Glutamatergic neuron (in vitro differentiated cells): ENCODE measurements around the gene GOLGA6L26. TPM values are rescaled to one million over a fixed set of nuclear protein-coding genes. Genes with fewer than 3 reads are reported as not detected.
A peak's percentile ranks its signal among the peaks of the same experiment; 100 is the strongest.
"Not testable (repeated sequence)": the region's sequence is repeated elsewhere in the genome, so short reads cannot be mapped to it uniquely, and the experiment has no call there.

Experiments used
- DNase-seq: peaks from one replicate; pipeline ENCODE4 v3.0.0; 2022
- H3K27ac Mint-ChIP-seq: one replicate; pipeline ENCODE4 v1.8.0; 2020; ENCODE audit warnings: mild to moderate bottlenecking, mixed read lengths, inconsistent platforms; ENCODE audit not compliant: unreplicated experiment
- H3K27me3 Mint-ChIP-seq: one replicate; pipeline ENCODE4 v1.8.0; 2020; ENCODE audit warnings: mild to moderate bottlenecking, moderate library complexity, mixed read lengths, inconsistent platforms; ENCODE audit not compliant: unreplicated experiment
- H3K36me3 Mint-ChIP-seq: one replicate; pipeline ENCODE4 v1.8.0; 2020; ENCODE audit warnings: mild to moderate bottlenecking, mixed read lengths, inconsistent platforms; ENCODE audit not compliant: unreplicated experiment
- H3K4me1 Mint-ChIP-seq: one replicate; pipeline ENCODE4 v1.8.0; 2020; ENCODE audit warnings: mild to moderate bottlenecking, low read depth, mixed read lengths, inconsistent platforms; ENCODE audit not compliant: unreplicated experiment
- H3K4me3 Mint-ChIP-seq: one replicate; pipeline ENCODE4 v1.8.0; 2020; ENCODE audit warnings: mild to moderate bottlenecking, mixed read lengths, inconsistent platforms; ENCODE audit not compliant: unreplicated experiment
- H3K9me3 Mint-ChIP-seq: one replicate; pipeline ENCODE4 v1.8.0; 2020; ENCODE audit warnings: mild to moderate bottlenecking, moderate library complexity, mixed read lengths, inconsistent platforms; ENCODE audit not compliant: unreplicated experiment
- total RNA-seq: library from RNA; stranded (reverse); fragmentation: NEBNext Ultra II Directional; extraction: Animal tissue kit (Norgen Biotek cat#: 25700); gene quantifications from one replicate; pipeline ENCODE4 v1.2.1, GENCODE V29; 2021; ENCODE audit not compliant: unreplicated experiment
- TF ChIP-seq, protein P1 (sequence below): fragments of 200-600 bp; sonication (generic); IDR thresholded peaks from one replicate; pipeline ENCODE4 v1.5.0; 2021; ENCODE audit not compliant: partially characterized antibody, unreplicated experiment

The GOLGA6L26 gene
- total RNA-seq, 1 donor from 2014 or later, result not detected

DNA sequence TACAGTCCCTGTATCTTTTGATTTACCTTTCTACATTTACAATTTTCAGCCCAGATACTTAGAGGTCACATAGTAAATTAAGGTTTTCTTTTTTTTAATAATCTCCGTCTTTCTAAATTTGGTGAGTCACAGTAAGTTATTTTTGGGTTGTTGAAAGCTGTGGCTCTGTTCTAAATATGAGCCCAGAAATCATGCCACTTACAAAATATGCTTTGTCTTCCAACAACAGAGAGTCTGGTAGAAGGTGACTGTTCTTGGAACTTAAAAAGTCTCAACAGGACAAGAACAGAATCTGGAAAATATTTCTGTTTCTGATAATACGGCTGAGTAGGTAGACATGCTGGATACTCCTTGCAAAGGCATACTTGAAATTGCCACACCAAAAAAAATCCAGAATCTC is 36.6 kb upstream of the GOLGA6L26 start:
- DNase-seq, result no peak
- Mint-ChIP-seq H3K9me3 (peaks cover 2% of the 10 kb centered on the region), H3K4me1 (peaks cover 3% of the 10 kb centered on the region), H3K36me3 (no peaks in the 10 kb centered on the region), H3K27me3 (no peaks in the 10 kb centered on the region), H3K4me3 (no peak overlapping the region), H3K27ac (no peak overlapping the region)
- TF ChIP-seq, protein P1, sequence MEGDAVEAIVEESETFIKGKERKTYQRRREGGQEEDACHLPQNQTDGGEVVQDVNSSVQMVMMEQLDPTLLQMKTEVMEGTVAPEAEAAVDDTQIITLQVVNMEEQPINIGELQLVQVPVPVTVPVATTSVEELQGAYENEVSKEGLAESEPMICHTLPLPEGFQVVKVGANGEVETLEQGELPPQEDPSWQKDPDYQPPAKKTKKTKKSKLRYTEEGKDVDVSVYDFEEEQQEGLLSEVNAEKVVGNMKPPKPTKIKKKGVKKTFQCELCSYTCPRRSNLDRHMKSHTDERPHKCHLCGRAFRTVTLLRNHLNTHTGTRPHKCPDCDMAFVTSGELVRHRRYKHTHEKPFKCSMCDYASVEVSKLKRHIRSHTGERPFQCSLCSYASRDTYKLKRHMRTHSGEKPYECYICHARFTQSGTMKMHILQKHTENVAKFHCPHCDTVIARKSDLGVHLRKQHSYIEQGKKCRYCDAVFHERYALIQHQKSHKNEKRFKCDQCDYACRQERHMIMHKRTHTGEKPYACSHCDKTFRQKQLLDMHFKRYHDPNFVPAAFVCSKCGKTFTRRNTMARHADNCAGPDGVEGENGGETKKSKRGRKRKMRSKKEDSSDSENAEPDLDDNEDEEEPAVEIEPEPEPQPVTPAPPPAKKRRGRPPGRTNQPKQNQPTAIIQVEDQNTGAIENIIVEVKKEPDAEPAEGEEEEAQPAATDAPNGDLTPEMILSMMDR, result no peak

DNA sequence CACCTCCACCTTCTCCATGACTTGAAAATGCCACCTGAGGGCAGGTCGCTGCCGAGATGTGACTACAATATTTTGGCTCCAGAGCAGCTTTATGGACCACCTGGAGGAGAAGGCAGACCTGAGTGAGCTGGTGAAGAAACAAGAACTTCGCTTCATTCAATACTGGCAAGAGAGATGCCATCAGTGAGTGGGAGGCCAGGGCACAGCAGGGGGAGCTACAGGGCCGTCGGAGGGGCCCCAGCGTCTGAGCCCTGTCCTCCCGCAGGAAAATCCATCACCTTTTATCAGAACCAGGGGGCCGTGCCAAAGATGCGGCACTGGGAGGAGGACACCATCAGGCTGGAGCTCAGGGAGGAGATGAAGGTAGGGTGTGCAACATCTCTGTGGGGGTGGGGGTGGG is 30.3 kb upstream of the GOLGA6L26 start:
- H3K27me3 Mint-ChIP-seq, H3K9me3 Mint-ChIP-seq, H3K4me3 Mint-ChIP-seq, H3K27ac Mint-ChIP-seq, H3K4me1 Mint-ChIP-seq, DNase-seq, H3K36me3 Mint-ChIP-seq: not testable (repeated sequence)

DNA sequence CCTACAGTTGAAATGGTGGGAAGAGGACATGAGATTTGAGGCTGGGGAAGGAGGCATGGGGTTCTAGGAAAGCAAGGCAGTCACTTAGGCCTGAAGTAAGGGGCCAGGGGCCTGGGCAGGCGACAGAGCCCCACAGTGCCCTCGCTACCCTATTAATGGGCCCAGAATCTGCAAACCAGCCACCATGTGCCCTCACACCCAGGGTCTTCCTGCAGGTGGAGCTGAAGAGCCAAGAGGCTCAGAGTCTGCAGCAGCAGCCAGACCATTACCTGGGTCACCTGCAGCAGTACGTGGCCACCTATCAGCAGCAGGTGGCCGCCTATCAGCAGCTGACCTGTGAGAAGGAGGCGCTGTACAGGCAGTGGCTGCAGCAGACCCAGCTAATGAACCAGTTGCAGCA is 28.6 kb upstream of the GOLGA6L26 start:
- H3K27me3 Mint-ChIP-seq, DNase-seq, H3K4me1 Mint-ChIP-seq, H3K27ac Mint-ChIP-seq, H3K9me3 Mint-ChIP-seq, H3K4me3 Mint-ChIP-seq, H3K36me3 Mint-ChIP-seq: not testable (repeated sequence)

DNA sequence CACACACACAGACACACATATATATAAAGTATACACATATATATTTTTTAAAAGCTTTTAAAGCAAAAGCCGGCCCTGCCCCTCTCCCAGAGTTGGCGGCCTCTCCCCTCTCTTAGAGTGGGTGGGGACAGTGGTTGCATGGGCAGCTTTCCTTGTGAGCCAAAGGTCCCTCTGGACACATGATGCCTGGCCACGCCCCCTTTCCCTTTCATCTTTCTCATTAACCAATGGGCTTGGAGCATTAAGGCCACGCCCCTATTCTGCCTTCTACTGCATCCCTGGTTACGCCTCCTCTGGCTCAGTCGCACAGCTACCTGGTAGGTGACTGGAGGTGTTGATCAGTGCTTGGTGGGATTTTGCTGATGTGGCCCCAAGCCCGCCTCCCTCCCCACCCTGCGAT is 20.5 kb upstream of the GOLGA6L26 start, which contains the start of gene GOLGA8S:
GOLGA8S (plus strand) TSS at position 301 of the 400 bp plus-strand sequence; CDS start at position 363, 62 bp downstream.
- H3K4me3 Mint-ChIP-seq, H3K4me1 Mint-ChIP-seq, H3K27me3 Mint-ChIP-seq, DNase-seq, H3K27ac Mint-ChIP-seq, H3K9me3 Mint-ChIP-seq, H3K36me3 Mint-ChIP-seq: not testable (repeated sequence)

DNA sequence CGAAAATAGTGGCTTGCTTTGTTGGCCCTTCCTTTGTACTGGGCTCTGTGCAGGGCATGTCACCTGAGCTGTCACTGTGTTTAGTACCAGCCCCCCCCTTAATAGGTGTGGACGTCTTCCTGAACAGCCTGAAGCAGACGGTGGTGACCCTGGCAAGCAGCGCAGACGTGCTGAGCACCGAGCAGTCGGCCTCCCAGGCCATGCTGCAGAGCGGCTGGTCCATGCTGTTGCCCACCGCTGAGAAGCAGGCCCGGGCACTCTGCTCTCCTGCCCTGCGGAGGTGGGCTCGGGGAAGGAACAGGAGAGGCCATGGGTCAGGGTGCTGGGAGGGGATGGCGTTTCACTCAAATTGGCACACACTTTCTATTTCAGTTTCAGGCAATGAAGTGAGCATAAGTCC is 22.8 kb downstream of the GOLGA6L26 start:
- not testable (repeated sequence) for H3K4me3 Mint-ChIP-seq, H3K27me3 Mint-ChIP-seq, H3K9me3 Mint-ChIP-seq

DNA sequence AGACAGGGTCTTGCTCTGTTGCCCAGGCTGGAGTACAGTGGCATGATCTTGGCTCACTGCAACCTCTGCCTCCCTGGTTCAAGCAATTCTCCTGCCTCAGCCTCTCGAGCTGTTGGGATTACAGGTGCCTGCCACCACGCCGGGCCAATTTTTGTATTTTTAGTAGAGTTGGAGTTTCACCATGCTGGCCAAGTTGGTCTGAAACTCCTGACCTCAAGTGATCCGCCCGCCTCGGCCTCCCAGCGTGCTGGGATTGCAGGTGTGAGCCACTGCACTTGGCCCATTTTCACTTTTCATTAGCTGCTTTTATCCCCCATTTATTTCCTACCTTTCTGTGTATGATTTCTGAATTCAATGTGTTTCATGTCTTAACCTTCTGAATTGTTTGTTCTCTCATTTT is 28.1 kb downstream of the GOLGA6L26 start:
- not testable (repeated sequence) for H3K27ac Mint-ChIP-seq, H3K27me3 Mint-ChIP-seq, H3K36me3 Mint-ChIP-seq, DNase-seq, H3K9me3 Mint-ChIP-seq
- H3K4me1 Mint-ChIP-seq, result peaks cover 29% of the 10 kb centered on the region
- H3K4me3 Mint-ChIP-seq, result peak overlapping the region; percentile 68

More for the DNA sequence above, 22.8 kb downstream of the GOLGA6L26 start:
- DNase-seq, H3K36me3 Mint-ChIP-seq: not testable (repeated sequence)
- Mint-ChIP-seq H3K4me1 (peaks cover 16% of the 10 kb centered on the region), H3K27ac (peak overlapping the region; percentile 48)

DNA sequence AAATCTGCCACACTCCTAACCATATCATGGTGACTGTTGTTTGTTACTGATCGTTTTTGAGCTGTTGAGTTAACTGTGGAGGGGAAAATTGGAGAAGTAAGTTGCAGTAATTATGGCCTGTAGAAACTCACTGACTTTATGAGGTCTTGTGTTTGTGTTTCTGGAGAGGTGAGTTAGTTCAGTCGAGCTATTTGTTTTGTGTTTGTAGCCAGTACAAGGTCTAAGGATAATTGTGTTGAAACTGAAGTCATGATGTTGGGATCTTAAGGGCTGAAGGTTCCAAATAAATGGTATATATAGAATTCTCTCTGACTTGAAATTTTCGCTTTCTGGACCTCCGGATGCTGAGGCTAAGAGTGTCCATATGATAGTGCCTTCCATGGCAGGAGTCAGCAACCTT is 29.2 kb downstream of the GOLGA6L26 start:
- peak overlapping the region; percentile 94 for H3K4me3 Mint-ChIP-seq
- peaks cover 29% of the 10 kb centered on the region for H3K4me1 Mint-ChIP-seq
- H3K27ac Mint-ChIP-seq, result peak overlapping the region; percentile 93
- DNase-seq, H3K36me3 Mint-ChIP-seq, H3K9me3 Mint-ChIP-seq, H3K27me3 Mint-ChIP-seq: not testable (repeated sequence)

DNA sequence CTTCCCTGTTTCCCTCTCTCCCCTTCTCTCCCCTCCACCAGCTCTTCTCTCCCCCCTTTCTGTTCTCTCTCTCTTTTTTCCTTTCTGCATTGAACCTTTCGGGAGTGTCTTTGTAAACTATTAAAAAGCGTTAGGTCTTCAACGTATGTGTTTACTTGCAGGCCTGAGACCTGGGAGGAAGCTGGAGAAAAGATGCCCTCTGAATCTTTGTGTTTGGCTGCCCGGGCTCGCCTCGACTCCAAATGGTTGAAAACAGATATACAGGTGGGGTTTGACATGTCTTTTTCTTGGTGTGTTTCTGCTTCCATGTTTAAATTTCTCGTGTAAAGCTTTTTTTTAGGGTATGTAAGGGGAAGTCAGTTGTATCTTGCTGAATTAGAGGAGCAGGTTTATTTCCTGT is 29.7 kb downstream of the GOLGA6L26 start:
- H3K27me3 Mint-ChIP-seq, H3K36me3 Mint-ChIP-seq, H3K9me3 Mint-ChIP-seq, DNase-seq: not testable (repeated sequence)
- Mint-ChIP-seq H3K4me3 (peak overlapping the region; percentile 94), H3K27ac (peak overlapping the region; percentile 93), H3K4me1 (peaks cover 29% of the 10 kb centered on the region)

DNA sequence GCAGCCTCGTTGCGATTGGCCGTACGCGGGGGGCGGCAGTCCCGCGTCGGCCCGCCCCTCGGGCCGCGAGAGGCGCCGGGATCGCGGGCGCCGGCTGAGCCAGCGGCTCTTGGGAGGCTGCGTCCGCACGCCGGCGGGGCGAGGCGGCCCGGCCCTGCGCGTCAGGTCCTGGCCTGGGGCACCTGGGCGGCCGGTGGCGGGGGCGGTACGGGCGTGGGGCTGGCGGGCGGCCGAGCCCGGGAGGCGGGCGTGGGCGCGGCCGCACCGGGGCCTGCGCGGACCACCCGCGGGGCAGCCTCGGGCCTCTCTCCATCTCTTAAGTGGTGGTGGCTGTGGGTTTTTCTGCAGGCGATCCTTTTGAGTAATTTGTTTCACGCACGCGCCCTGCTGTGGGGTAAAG is 30.3 kb downstream of the GOLGA6L26 start:
- H3K36me3 Mint-ChIP-seq, H3K9me3 Mint-ChIP-seq, H3K27me3 Mint-ChIP-seq: not testable (repeated sequence)
- peak overlapping the region; percentile 93 for H3K27ac Mint-ChIP-seq
- peak overlapping the region; percentile 94 for H3K4me3 Mint-ChIP-seq
- peaks cover 29% of the 10 kb centered on the region for H3K4me1 Mint-ChIP-seq
- peak; percentile 55 for DNase-seq

DNA sequence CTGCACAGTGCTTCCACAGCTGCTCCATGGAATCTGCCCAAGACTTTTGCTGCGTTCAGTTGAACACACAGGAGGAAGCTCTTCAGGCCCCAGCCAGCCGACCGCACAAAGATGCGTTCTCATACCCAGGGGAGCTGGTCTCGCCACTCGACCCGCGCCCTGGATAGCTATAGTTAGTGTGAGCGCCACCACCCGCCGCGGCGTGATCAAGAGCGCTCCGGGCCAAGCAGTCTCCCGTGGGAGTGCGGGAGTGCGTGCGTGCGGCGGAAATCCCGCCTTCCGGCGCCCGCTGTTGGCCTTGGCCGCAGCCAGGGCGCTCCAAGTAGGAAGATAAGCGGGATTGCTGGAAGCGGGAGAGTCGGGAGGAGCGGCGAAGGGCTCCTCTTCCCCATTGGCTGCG is 30.8 kb downstream of the GOLGA6L26 start:
- not testable (repeated sequence) for H3K27me3 Mint-ChIP-seq, H3K27ac Mint-ChIP-seq, H3K9me3 Mint-ChIP-seq, H3K36me3 Mint-ChIP-seq, H3K4me3 Mint-ChIP-seq, DNase-seq
- peaks cover 28% of the 10 kb centered on the region for H3K4me1 Mint-ChIP-seq
